HFF-Myc (cell line): ENCODE results near the gene FREY1.

Experiments used
- DNase-seq: peaks from one replicate; pipeline ENCODE4 v3.0.0-alpha.2; 2011; ENCODE audit warnings: low read depth; ENCODE audit errors: extremely low read depth
- H3K4me3 ChIP-seq: replicated peaks from 2 replicates; pipeline ENCODE4 v1.5.1; 2011; ENCODE audit warnings: low read depth, mild to moderate bottlenecking, control low read depth, low read length
- CTCF ChIP-seq: IDR thresholded peaks from 2 replicates; pipeline ENCODE4 v1.5.1; 2012; ENCODE audit warnings: mild to moderate bottlenecking, low read depth, low read length, control low read depth; ENCODE audit errors: missing control alignments

Gene FREY1, protein sequence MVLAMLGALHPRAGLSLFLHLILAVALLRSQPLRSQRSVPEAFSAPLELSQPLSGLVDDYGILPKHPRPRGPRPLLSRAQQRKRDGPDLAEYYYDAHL

GRCh38 chr11:45906965-45907611 is at the start of gene FREY1:
Gene FREY1, minus strand, starts transcription at chr11:45907271. Its CDS starts 26 bp downstream, at chr11:45907245.
- DNase-seq, result no peak
- no peak for TF ChIP-seq CTCF
- H3K4me3 ChIP-seq, result no peak within 1 kb of the TSS

- no peak for DNase-seq
- no peak overlapping the region for H3K4me3 ChIP-seq
- no peak for TF ChIP-seq CTCF
Measured at GRCh38 chr11:45949992-45950407, 42.9 kb upstream of the FREY1 start.

- no peak overlapping the region for H3K4me3 ChIP-seq
- no peak for DNase-seq
- TF ChIP-seq CTCF, result no peak
Measured at GRCh38 chr11:45948356-45948755, 41.3 kb upstream of the FREY1 start.

- no peak for TF ChIP-seq CTCF
- DNase-seq, result no peak
- H3K4me3 ChIP-seq, result no peak overlapping the region
Measured at GRCh38 chr11:45947885-45948284, 40.8 kb upstream of the FREY1 start.

GRCh38 chr11:45945397-45945999 is 38.4 kb upstream of the FREY1 start:
- TF ChIP-seq CTCF, result no peak

GRCh38 chr11:45942381-45942780 is 35.3 kb upstream of the FREY1 start:
- no peak overlapping the region for H3K4me3 ChIP-seq
- no peak for TF ChIP-seq CTCF
- no peak for DNase-seq

More at GRCh38 chr11:45945397-45945999, 38.4 kb upstream of the FREY1 start:
- H3K4me3 ChIP-seq, result no peak overlapping the region
- no peak for DNase-seq
